Smooth muscle cell (in vitro differentiated cells): ENCODE data around the gene STRN4. TPM values are rescaled to one million over a fixed set of nuclear protein-coding genes. Genes with fewer than 3 reads are reported as not detected.

Experiments
- DNase-seq: peaks from one replicate; lab custom pipeline; 2025; ENCODE audit not compliant: unreplicated experiment; lab: John Stamatoyannopoulos, UW
- H2AFZ ChIP-seq: fragments of 200-600 bp; sonication (generic); 2 replicates; pipeline ENCODE4 v1.6.0; 2016; ENCODE audit warnings: antibody characterized with exemption, low read depth, mild to moderate bottlenecking
- H3F3A ChIP-seq: fragments of 200-600 bp; sonication (generic); 2 replicates; pipeline ENCODE4 v1.6.0; 2017; ENCODE audit warnings: antibody characterized with exemption, low read depth
- H3K27ac ChIP-seq: fragments of 200-600 bp; sonication (generic); 2 replicates; pipeline ENCODE4 v1.5.1; 2016; ENCODE audit warnings: low read depth, mild to moderate bottlenecking
- H3K27me3 ChIP-seq: fragments of 200-600 bp; sonication (generic); 2 replicates; pipeline ENCODE4 v1.6.1; 2016; ENCODE audit warnings: low read depth, mild to moderate bottlenecking
- H3K36me3 ChIP-seq: fragments of 200-600 bp; sonication (generic); 2 replicates; pipeline ENCODE4 v1.5.1; 2016; ENCODE audit warnings: low read depth
- H3K4me1 ChIP-seq: fragments of 200-600 bp; sonication (generic); 2 replicates; pipeline ENCODE4 v1.5.1; 2016; ENCODE audit warnings: low read depth
- H3K4me2 ChIP-seq: fragments of 200-600 bp; sonication (generic); 2 replicates; pipeline ENCODE4 v1.6.0; 2016; ENCODE audit warnings: mild to moderate bottlenecking
- H3K4me3 ChIP-seq: fragments of 200-600 bp; sonication (generic); 2 replicates; pipeline ENCODE4 v1.5.1; 2016; ENCODE audit warnings: mild to moderate bottlenecking
- H3K79me2 ChIP-seq: fragments of 200-600 bp; sonication (generic); 2 replicates; pipeline ENCODE4 v1.6.0; 2016; ENCODE audit warnings: low read depth, mild to moderate bottlenecking
- H3K9ac ChIP-seq: fragments of 200-600 bp; sonication (generic); 2 replicates; pipeline ENCODE4 v1.6.0; 2016; ENCODE audit warnings: low read depth
- H3K9me3 ChIP-seq: fragments of 200-600 bp; sonication (generic); replicated peaks from 2 replicates; pipeline ENCODE4 v1.5.1; 2016; ENCODE audit warnings: low read depth
- H4K20me1 ChIP-seq: fragments of 200-600 bp; sonication (generic); 2 replicates; pipeline ENCODE4 v1.6.0; 2016; ENCODE audit warnings: low read depth
- CTCF ChIP-seq: fragments of 200-600 bp; sonication (generic); IDR thresholded peaks from 2 replicates; pipeline ENCODE4 v1.5.1; 2017; ENCODE audit warnings: borderline replicate concordance, mild to moderate bottlenecking, antibody characterized with exemption; ENCODE audit not compliant: insufficient read depth, poor library complexity, severe bottlenecking
- WGBS: methylation state at CpG from one replicate; pipeline ENCODE4 v1.1.7; 2016; ENCODE audit warnings: low lambda C conversion rate; 5-methylcytosine and 5-hydroxymethylcytosine counted together
- polyA plus RNA-seq: library from polyadenylated mRNA; unstranded; fragments of >200 nt; fragmentation: Nextera tagmentation; extraction: Ambion mirVana; gene quantifications from 2 replicates; pipeline ENCODE4 v1.2.1, GENCODE V29; 2016
- total RNA-seq: library from RNA; depleted of rRNA; stranded (reverse); fragments of >200 nt; gene quantifications from 2 replicates; pipeline ENCODE4 v1.2.3, GENCODE V29; 2014

Gene STRN4
- total and polyA plus RNA-seq, 2 experiments from 2014 or later: 47.1 to 69.1 TPM

- Histone ChIP-seq H3K27me3 (no peaks in the 10 kb centered on the region), H3K4me1 (peaks cover 13% of the 10 kb centered on the region), H4K20me1 (peaks cover 3% of the 10 kb centered on the region), H3K4me3 (peak overlapping the region; percentile 94), H3K27ac (no peak overlapping the region), H3K9ac (peak overlapping the region; percentile 90), H3K9me3 (no peaks in the 10 kb centered on the region), H3K79me2 (peaks cover 21% of the 10 kb centered on the region), H3K4me2 (peak overlapping the region; percentile 98), H3F3A (peaks cover 9% of the 10 kb centered on the region), H3K36me3 (no peaks in the 10 kb centered on the region), H2AFZ (peak overlapping the region; percentile 43)
- no peak for TF ChIP-seq CTCF
- 2% methylated on average over 29 of the region's 42 CpGs for WGBS
- no peak for DNase-seq
These were observed 30.1 kb downstream of the STRN4 start for GRCh38 chr19:46715975-46716671.

GRCh38 chr19:46715620-46715974 is 30.7 kb downstream of the STRN4 start:
- Histone ChIP-seq H3K9me3 (no peaks in the 10 kb centered on the region), H3K36me3 (no peaks in the 10 kb centered on the region), H3K4me3 (peak overlapping the region; percentile 94), H3F3A (peaks cover 9% of the 10 kb centered on the region), H4K20me1 (peaks cover 3% of the 10 kb centered on the region), H3K4me2 (peak overlapping the region; percentile 98), H2AFZ (no peak overlapping the region), H3K4me1 (peaks cover 13% of the 10 kb centered on the region), H3K27ac (no peak overlapping the region), H3K9ac (peak overlapping the region; percentile 90), H3K79me2 (peaks cover 21% of the 10 kb centered on the region), H3K27me3 (no peaks in the 10 kb centered on the region)
- no peak for TF ChIP-seq CTCF
- no peak for DNase-seq
- WGBS: 23% methylated on average over 7 of the region's 8 CpGs

GRCh38 chr19:46714444-46715106 is 31.7 kb downstream of the STRN4 start:
- Histone ChIP-seq H3K27ac (peak overlapping the region; percentile 31), H3F3A (peaks cover 9% of the 10 kb centered on the region), H3K9ac (peak overlapping the region; percentile 66), H3K4me3 (peak overlapping the region; percentile 94), H3K4me2 (peak overlapping the region; percentile 98), H3K4me1 (peaks cover 13% of the 10 kb centered on the region), H3K79me2 (peaks cover 21% of the 10 kb centered on the region), H3K27me3 (no peaks in the 10 kb centered on the region), H2AFZ (peak overlapping the region; percentile 66), H4K20me1 (peaks cover 3% of the 10 kb centered on the region), H3K9me3 (no peaks in the 10 kb centered on the region), H3K36me3 (no peaks in the 10 kb centered on the region)
- DNase-seq: no peak
- no peak for TF ChIP-seq CTCF
- whole genome bisulfite sequencing: 18% methylated on average over 12 of the region's 12 CpGs
